Adrenal gland (tissue), 5 donors: ENCODE results near the gene CCDC92B.

Experiments
- POLR2A ChIP-seq, 2 donors: fragments of 450-650 bp; IDR thresholded peaks; one replicate each; pipeline ENCODE4 v1.6.1; 2017; ENCODE audit warnings: antibody characterized with exemption in 2 of 2, mild to moderate bottlenecking in 2 of 2, moderate library complexity in 1 of 2
- TF ChIP-seq, protein P1 (sequence below), 6 experiments: fragments of 450-650 bp in 4 of 6; fragments of 200-600 bp in 2 of 6; sonication (generic) in 1 of 6; IDR thresholded peaks; 1 replicate in 5 of 6; 2 replicates in 1 of 6; pipeline versions ENCODE4 v1.5.1 to v1.8.0; 2016 to 2021; ENCODE audit warnings: antibody characterized with exemption in 6 of 6, mild to moderate bottlenecking in 2 of 6, moderate library complexity in 1 of 6
- donor health status: DM: no; HTN: no; CAD: no.

DNA sequence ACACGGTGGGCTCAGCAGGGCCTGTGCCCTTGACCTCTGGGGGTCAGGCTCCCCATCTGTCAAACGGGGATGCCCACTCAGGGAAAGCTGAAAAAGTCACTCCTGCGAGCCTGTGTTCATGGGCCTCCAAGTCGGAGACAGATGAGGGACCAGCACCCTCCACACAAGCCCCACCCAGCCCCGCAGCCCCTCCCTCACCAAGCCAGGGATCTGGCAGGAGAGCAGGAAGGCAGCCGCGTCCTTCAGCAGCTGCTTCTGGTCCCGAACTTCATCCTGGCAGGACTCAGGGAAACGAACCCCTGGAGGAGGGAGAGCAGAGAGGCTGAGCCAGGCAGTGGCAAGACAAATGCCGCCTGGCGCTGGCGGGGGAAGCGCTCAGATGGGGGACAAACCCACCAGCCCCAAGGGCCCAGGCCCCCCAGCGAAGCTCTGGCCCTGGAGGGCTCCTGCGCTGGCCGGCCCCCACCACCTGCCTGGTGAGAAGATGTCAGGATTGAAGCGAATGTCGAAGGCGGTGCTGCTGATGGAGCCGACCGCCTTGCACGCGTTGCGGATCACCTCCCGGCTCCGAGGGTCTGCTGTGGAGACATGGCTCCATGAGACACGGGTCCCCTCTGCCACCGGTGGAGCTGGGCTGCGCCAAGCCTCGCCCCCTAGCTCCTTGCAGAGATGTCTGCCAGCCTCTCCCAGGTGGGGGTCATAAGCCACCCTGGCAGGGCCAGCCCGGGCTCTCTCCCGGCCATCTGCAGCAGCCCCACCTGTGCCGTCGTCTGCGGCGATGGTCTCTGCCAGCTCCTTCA lies 53.3 kb downstream of the CCDC92B start:
- TF ChIP-seq, protein P1, sequence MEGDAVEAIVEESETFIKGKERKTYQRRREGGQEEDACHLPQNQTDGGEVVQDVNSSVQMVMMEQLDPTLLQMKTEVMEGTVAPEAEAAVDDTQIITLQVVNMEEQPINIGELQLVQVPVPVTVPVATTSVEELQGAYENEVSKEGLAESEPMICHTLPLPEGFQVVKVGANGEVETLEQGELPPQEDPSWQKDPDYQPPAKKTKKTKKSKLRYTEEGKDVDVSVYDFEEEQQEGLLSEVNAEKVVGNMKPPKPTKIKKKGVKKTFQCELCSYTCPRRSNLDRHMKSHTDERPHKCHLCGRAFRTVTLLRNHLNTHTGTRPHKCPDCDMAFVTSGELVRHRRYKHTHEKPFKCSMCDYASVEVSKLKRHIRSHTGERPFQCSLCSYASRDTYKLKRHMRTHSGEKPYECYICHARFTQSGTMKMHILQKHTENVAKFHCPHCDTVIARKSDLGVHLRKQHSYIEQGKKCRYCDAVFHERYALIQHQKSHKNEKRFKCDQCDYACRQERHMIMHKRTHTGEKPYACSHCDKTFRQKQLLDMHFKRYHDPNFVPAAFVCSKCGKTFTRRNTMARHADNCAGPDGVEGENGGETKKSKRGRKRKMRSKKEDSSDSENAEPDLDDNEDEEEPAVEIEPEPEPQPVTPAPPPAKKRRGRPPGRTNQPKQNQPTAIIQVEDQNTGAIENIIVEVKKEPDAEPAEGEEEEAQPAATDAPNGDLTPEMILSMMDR (IDR thresholded peaks at IDR 0.05): no peak
- no peak for TF ChIP-seq POLR2A (IDR thresholded peaks at IDR 0.05)
